GM12892 (cell line): ENCODE data around the gene TFPT.

Experiments used
- POLR2A ChIP-seq: IDR thresholded peaks from 2 replicates; pipeline ENCODE4 v1.6.1; 2011; ENCODE audit warnings: low read depth, low read length, control low read depth
- POLR2AphosphoS5 ChIP-seq: IDR thresholded peaks from 2 replicates; pipeline ENCODE4 v1.6.1; 2011; ENCODE audit warnings: low read depth, low read length, control low read depth
- TAF1 ChIP-seq: IDR thresholded peaks from 2 replicates; pipeline ENCODE4 v1.6.1; 2011; ENCODE audit warnings: low read depth, mild to moderate bottlenecking, control low read depth, low read length, borderline replicate concordance

DNA sequence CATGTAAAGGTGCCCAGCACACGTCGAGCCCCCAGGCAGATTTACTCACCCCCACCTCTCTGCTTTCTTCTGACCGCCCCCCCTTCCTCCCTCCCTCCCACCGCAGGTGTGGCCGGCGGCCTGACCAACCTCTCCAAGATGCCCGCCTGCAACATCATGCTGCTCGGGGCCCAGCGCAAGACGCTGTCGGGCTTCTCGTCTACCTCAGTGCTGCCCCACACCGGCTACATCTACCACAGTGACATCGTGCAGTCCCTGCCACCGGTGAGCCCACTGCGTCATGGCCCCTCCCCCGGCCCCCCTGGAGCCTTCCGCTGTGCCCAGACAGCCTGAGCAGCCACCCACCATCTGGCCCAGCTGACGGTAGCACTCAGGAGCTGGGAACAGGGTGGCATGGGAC, 8.9 kb upstream of the TFPT start:
- TF ChIP-seq TAF1 (no peak), POLR2AphosphoS5 (no peak), POLR2A (no peak)
